Nephron progenitor cell (in vitro differentiated cells): ENCODE measurements around the gene NPSR1.

Experiments
- DNase-seq: peaks from one replicate; pipeline ENCODE4 v3.0.0; 2021
- H3K27ac Mint-ChIP-seq: 2 replicates; pipeline ENCODE4 v1.8.0; 2021; ENCODE audit warnings: mild to moderate bottlenecking, moderate library complexity, mixed read lengths
- H3K27me3 Mint-ChIP-seq: 2 replicates; pipeline ENCODE4 v1.8.0; 2021; ENCODE audit warnings: mild to moderate bottlenecking, low read depth, mixed read lengths; ENCODE audit not compliant: poor library complexity
- H3K36me3 Mint-ChIP-seq: 2 replicates; pipeline ENCODE4 v1.8.0; 2021; ENCODE audit warnings: low read depth, mixed read lengths
- H3K4me1 Mint-ChIP-seq: 2 replicates; pipeline ENCODE4 v1.8.0; 2021; ENCODE audit warnings: mixed read lengths
- H3K4me3 Mint-ChIP-seq: 2 replicates; pipeline ENCODE4 v1.8.0; 2021; ENCODE audit warnings: mild to moderate bottlenecking, moderate library complexity, mixed read lengths
- H3K9me3 Mint-ChIP-seq: 2 replicates; pipeline ENCODE4 v1.8.0; 2021; ENCODE audit warnings: mild to moderate bottlenecking, moderate library complexity, mixed read lengths
- CTCF ChIP-seq: fragments of 200-600 bp; sonication (generic); IDR thresholded peaks from 2 replicates; pipeline ENCODE4 v1.5.0; 2021; ENCODE audit warnings: antibody characterized with exemption

NPSR1 gene

GRCh38 chr7:34723866-34724490 is 66.0 kb downstream of the NPSR1 start:
- Mint-ChIP-seq H3K27ac (no peak overlapping the region), H3K9me3 (no peaks in the 10 kb centered on the region), H3K36me3 (no peaks in the 10 kb centered on the region), H3K4me3 (no peak overlapping the region), H3K4me1 (no peaks in the 10 kb centered on the region), H3K27me3 (peaks cover 6% of the 10 kb centered on the region)
- TF ChIP-seq CTCF: no peak
- no peak for DNase-seq

DNA sequence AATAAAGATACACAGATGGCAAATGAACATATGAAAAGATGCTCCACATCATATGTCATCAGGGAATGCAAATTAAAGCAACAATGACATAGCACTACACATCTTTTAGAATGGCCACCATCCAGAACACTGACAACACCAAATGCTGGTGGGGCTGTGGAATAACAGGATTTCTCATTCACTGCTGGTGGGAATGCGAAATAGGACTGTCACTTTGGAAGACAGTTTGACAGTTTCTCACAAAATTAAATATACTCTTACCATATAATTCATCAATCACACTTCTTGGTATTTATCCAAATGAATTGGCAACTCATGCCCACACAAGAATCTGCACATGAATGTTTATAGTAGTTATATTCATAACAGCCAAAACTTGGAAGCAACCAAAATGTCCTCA is 68.2 kb downstream of the NPSR1 start:
- H3K27me3 Mint-ChIP-seq: peaks cover 6% of the 10 kb centered on the region
- H3K27ac Mint-ChIP-seq: no peak overlapping the region
- H3K4me3 Mint-ChIP-seq: no peak overlapping the region
- H3K9me3 Mint-ChIP-seq: no peaks in the 10 kb centered on the region
- H3K36me3 Mint-ChIP-seq: no peaks in the 10 kb centered on the region
- H3K4me1 Mint-ChIP-seq: no peaks in the 10 kb centered on the region
- DNase-seq: no peak
- no peak for TF ChIP-seq CTCF

- H3K4me3 Mint-ChIP-seq: no peak overlapping the region
- TF ChIP-seq CTCF: no peak
- peaks cover 6% of the 10 kb centered on the region for H3K27me3 Mint-ChIP-seq
- no peaks in the 10 kb centered on the region for H3K9me3 Mint-ChIP-seq
- no peaks in the 10 kb centered on the region for H3K36me3 Mint-ChIP-seq
- DNase-seq: no peak
- H3K27ac Mint-ChIP-seq: no peak overlapping the region
- H3K4me1 Mint-ChIP-seq: no peaks in the 10 kb centered on the region
Observed at GRCh38 chr7:34727464-34727995, 69.5 kb downstream of the NPSR1 start.

- Mint-ChIP-seq H3K36me3 (no peaks in the 10 kb centered on the region), H3K27ac (no peak overlapping the region), H3K9me3 (no peaks in the 10 kb centered on the region), H3K4me1 (no peaks in the 10 kb centered on the region), H3K4me3 (no peak overlapping the region), H3K27me3 (peaks cover 6% of the 10 kb centered on the region)
- no peak for DNase-seq
- no peak for TF ChIP-seq CTCF
Observed at GRCh38 chr7:34728156-34728555, 70.1 kb downstream of the NPSR1 start.

DNA sequence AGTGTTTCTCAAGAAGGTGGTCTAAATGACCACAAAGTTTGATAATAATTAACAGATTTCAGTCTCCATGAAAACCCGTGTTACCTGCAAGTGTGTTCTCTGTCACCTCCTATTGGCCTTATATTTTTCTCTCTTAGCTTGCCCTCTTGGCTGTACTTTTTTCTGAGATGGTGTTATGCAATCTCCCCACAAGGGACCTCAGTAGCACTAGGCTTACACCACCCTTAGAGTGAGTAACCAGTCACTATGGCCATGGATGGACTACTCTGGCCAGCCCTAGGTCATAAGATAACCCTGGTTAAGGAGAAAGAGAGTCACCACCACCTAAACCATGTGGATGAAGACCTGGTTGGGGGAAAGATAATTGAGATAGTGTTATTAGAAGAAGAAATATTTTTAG is 76.8 kb downstream of the NPSR1 start:
- H3K36me3 Mint-ChIP-seq: no peaks in the 10 kb centered on the region
- peaks cover 8% of the 10 kb centered on the region for H3K27me3 Mint-ChIP-seq
- DNase-seq: no peak
- no peak overlapping the region for H3K27ac Mint-ChIP-seq
- H3K4me3 Mint-ChIP-seq: no peak overlapping the region
- no peaks in the 10 kb centered on the region for H3K9me3 Mint-ChIP-seq
- no peaks in the 10 kb centered on the region for H3K4me1 Mint-ChIP-seq
- no peak for TF ChIP-seq CTCF

- Mint-ChIP-seq H3K4me1 (no peaks in the 10 kb centered on the region), H3K27ac (no peak overlapping the region), H3K4me3 (no peak overlapping the region), H3K27me3 (peaks cover 10% of the 10 kb centered on the region), H3K9me3 (no peaks in the 10 kb centered on the region), H3K36me3 (no peaks in the 10 kb centered on the region)
- TF ChIP-seq CTCF: no peak
- no peak for DNase-seq
Observed at GRCh38 chr7:34735526-34735925, 77.5 kb downstream of the NPSR1 start.
